Chondrocyte (in vitro differentiated cells): ENCODE results near the gene RAB30. TPM values are rescaled to one million over a fixed set of nuclear protein-coding genes. Genes with fewer than 3 reads are reported as not detected.

Experiments
- DNase-seq: peaks from one replicate; pipeline ENCODE4 v3.0.0; 2021; ENCODE audit warnings: mixed read lengths, low spot score
- H3K27ac Mint-ChIP-seq: one replicate; pipeline ENCODE4 v1.8.0; 2021; ENCODE audit warnings: mild to moderate bottlenecking, moderate library complexity, mixed read lengths; ENCODE audit not compliant: unreplicated experiment
- H3K27me3 Mint-ChIP-seq: 2 replicates; pipeline ENCODE4 v1.8.0; 2021; ENCODE audit warnings: low read depth, mixed read lengths
- H3K36me3 Mint-ChIP-seq: 2 replicates; pipeline ENCODE4 v1.8.0; 2021; ENCODE audit warnings: low read depth, mixed read lengths
- H3K4me1 Mint-ChIP-seq: 2 replicates; pipeline ENCODE4 v1.8.0; 2021; ENCODE audit warnings: low read depth, mild to moderate bottlenecking, mixed read lengths
- H3K4me3 Mint-ChIP-seq: one replicate; pipeline ENCODE4 v1.8.0; 2021; ENCODE audit warnings: mild to moderate bottlenecking, moderate library complexity, mixed read lengths; ENCODE audit not compliant: unreplicated experiment
- H3K9me3 Mint-ChIP-seq: 2 replicates; pipeline ENCODE4 v1.8.0; 2021; ENCODE audit warnings: low read depth, mixed read lengths
- total RNA-seq: library from RNA; stranded (reverse); gene quantifications from 3 replicates; pipeline ENCODE4 v1.2.1, GENCODE V29; 2021
- TF ChIP-seq, protein P1 (sequence below): fragments of 200-600 bp; sonication (generic); IDR thresholded peaks from 2 replicates; pipeline ENCODE4 v1.5.0; 2021; ENCODE audit warnings: antibody characterized with exemption, mild to moderate bottlenecking, moderate library complexity

RAB30 gene
- total RNA-seq, 1 donor from 2014 or later, result 52.6 TPM

DNA sequence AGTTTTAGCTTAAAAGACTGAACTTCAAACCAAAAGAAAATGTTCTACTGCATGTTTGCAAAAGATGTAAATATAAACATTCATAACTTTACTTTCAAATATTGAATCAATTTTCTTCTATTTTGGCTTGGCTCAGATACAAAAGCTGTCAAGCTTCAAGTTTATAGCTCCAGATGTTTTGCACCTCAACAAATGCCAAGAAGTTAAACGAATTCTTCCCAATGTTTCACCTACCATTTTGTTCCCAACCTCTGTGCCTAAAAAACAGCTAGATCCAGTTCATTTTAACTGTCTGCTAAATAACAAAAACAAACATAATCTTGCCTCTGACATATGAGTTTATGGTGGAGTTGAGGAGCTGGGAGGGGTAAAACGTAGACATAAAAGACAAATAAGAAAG lies 76.5 kb downstream of the RAB30 start:
- DNase-seq, result no peak
- TF ChIP-seq, protein P1, sequence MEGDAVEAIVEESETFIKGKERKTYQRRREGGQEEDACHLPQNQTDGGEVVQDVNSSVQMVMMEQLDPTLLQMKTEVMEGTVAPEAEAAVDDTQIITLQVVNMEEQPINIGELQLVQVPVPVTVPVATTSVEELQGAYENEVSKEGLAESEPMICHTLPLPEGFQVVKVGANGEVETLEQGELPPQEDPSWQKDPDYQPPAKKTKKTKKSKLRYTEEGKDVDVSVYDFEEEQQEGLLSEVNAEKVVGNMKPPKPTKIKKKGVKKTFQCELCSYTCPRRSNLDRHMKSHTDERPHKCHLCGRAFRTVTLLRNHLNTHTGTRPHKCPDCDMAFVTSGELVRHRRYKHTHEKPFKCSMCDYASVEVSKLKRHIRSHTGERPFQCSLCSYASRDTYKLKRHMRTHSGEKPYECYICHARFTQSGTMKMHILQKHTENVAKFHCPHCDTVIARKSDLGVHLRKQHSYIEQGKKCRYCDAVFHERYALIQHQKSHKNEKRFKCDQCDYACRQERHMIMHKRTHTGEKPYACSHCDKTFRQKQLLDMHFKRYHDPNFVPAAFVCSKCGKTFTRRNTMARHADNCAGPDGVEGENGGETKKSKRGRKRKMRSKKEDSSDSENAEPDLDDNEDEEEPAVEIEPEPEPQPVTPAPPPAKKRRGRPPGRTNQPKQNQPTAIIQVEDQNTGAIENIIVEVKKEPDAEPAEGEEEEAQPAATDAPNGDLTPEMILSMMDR, result no peak
- H3K27me3 Mint-ChIP-seq, result no peaks in the 10 kb centered on the region
- peak overlapping the region; percentile 95 for H3K27ac Mint-ChIP-seq
- no peaks in the 10 kb centered on the region for H3K9me3 Mint-ChIP-seq
- H3K4me1 Mint-ChIP-seq, result peaks cover 84% of the 10 kb centered on the region
- H3K4me3 Mint-ChIP-seq, result no peak overlapping the region
- peaks cover 12% of the 10 kb centered on the region for H3K36me3 Mint-ChIP-seq

DNA sequence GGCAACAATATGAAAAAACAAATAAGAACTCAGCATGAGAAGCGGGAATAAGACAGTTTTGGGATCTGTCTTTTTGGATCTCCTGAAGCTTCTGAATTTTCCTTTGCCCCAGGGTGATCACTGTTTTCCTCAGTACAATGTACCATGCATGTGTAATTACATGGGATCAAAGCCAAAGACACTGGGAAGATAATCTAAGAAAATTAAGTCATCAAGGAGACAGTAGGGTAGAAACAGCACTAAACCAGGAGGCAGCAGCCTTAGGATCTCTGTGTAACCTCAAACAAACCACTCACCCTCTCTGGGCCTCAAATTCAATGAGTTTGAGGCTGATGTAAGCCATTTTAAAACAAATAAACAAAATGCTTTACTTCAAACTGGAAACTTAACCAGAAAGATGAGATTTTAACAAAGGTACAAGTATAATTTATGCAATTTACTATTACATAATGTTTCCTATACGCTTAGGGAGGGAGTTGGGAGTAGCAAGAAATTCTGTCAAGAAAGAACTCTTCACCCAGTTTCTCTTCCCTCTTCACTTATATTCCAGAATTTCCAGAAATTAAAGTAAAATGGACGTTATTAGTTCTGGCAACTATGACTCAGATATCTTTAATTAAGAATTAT lies 77.0 kb downstream of the RAB30 start:
- H3K36me3 Mint-ChIP-seq, result peaks cover 12% of the 10 kb centered on the region
- no peak overlapping the region for H3K4me3 Mint-ChIP-seq
- H3K4me1 Mint-ChIP-seq, result peaks cover 78% of the 10 kb centered on the region
- DNase-seq, result no peak
- H3K27ac Mint-ChIP-seq, result peak overlapping the region; percentile 67
- TF ChIP-seq, protein P1, result no peak
- H3K9me3 Mint-ChIP-seq, result no peaks in the 10 kb centered on the region
- no peaks in the 10 kb centered on the region for H3K27me3 Mint-ChIP-seq

DNA sequence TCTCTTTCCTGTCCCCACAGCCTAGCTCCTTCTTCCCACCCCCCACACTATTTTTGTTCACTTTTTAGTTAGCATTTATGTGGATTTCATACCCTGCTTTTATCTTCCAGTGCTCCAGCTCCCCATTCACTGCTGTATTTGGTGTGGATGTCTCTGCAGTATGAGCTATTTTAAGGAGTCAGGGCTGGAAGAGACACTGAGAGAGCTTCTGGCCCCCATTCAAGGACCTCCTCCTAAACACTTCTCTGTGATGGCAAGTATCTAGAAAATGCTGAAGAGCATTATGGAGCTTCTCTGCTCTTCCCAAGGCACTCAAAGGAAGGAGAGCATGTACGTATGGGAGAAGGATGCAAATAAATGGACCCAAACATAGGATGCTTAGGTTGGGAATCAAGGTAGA lies 79.5 kb downstream of the RAB30 start:
- Mint-ChIP-seq H3K4me3 (no peak overlapping the region), H3K4me1 (peaks cover 57% of the 10 kb centered on the region), H3K27ac (peak overlapping the region; percentile 39), H3K27me3 (no peaks in the 10 kb centered on the region), H3K36me3 (peaks cover 17% of the 10 kb centered on the region), H3K9me3 (no peaks in the 10 kb centered on the region)
- no peak for DNase-seq
- TF ChIP-seq, protein P1, result no peak

DNA sequence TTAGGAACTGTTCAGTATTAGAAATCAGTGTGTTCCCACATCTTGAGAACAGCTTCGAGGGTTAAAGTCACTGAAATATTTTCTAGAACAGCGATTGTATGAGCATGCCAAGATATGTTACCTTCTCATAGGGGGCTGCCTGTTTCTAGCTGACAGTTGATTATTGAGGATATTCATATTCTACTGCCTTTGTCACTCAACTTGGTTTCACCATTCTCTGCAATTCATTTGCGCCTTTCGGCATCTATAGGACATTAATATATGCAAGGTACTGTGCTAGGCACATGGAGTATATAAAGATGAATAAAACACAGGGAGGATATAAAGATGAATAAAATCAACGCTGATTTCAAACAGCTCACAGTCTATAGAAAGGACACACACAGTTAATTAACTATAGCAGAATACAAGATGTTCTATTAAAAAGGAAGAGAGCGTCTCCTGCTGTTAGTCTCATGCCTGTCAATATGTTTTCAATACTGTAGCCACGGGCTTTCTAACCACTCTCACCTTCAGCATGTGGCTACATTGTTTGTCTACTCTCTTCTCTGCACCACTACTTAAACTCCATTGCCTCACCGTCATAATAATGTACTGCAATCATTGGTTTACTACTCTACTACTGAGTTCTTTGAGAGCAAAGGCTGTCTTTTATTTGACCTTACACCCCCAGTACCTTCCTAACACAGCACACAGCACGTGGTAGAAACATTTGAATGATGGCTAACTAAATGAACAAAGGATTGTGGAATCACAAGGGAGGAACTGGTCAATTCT lies 81.9 kb downstream of the RAB30 start:
- no peak for DNase-seq
- peaks cover 35% of the 10 kb centered on the region for H3K4me1 Mint-ChIP-seq
- no peak overlapping the region for H3K4me3 Mint-ChIP-seq
- no peaks in the 10 kb centered on the region for H3K9me3 Mint-ChIP-seq
- no peak overlapping the region for H3K27ac Mint-ChIP-seq
- H3K36me3 Mint-ChIP-seq, result peaks cover 20% of the 10 kb centered on the region
- TF ChIP-seq, protein P1, result no peak
- no peaks in the 10 kb centered on the region for H3K27me3 Mint-ChIP-seq

DNA sequence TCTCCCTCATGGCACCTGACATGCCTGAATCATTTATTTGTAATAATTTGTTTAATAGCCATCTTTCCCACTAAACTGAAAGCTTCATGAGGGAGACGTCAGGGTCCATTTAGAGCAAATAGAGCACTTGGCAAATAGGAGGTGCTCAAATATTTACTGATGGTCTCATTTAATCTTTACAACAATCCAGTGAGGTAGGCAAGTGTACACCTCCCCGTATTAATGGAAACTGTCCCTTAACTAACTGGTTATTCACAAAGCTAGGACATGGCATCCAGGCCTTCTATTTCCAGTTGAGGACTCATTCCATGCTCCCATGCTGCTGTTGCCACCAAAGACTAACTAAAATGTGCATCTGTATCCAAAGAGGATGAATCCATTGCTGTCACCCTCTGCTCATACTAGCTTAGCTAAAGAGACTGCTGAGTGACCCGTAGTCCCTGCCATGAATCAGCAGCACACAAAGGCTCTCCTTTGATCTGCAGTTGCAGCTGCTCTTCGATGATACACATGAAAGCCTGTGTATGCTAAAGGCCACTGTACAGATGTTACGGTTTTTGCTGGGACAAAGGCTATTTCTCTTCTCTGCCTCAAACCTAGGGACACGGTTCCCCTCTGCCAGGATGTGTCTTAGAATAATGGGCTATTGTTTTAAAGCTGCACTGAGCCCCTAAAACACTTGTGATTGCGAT lies 82.6 kb downstream of the RAB30 start:
- TF ChIP-seq, protein P1, result no peak
- H3K4me3 Mint-ChIP-seq, result no peak overlapping the region
- no peak for DNase-seq
- H3K4me1 Mint-ChIP-seq, result peaks cover 28% of the 10 kb centered on the region
- no peaks in the 10 kb centered on the region for H3K27me3 Mint-ChIP-seq
- H3K36me3 Mint-ChIP-seq, result peaks cover 18% of the 10 kb centered on the region
- no peaks in the 10 kb centered on the region for H3K9me3 Mint-ChIP-seq
- H3K27ac Mint-ChIP-seq, result no peak overlapping the region
